AG09319 (cell line): ENCODE results near the gene SLCO1C1.

Source experiments
- DNase-seq: peaks from one replicate; pipeline ENCODE4 v3.0.0-alpha.2; 2010; ENCODE audit warnings: low read depth; ENCODE audit errors: extremely low read depth
- TF ChIP-seq, protein P1 (sequence below): IDR thresholded peaks from 2 replicates; pipeline ENCODE4 v1.5.1; 2011; ENCODE audit warnings: low read depth, mild to moderate bottlenecking, inconsistent platforms, low read length, moderate library complexity

The SLCO1C1 gene

DNA sequence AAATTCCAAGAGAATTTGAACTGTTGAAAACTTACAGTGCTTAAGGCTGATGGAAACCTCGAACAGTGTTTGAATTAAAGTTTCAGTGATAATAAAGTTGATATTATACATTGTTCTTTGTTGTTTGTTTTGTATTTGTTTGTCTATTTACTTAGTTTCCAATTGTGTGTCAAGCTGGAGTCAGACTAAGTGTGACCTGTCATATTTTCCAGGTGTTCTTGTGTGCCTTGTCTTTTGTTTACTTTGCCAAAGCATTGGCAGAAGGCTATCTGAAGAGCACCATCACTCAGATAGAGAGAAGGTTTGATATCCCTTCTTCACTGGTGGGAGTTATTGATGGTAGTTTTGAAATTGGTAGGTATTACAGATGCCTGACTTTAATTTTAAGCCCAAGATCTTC, 6.0 kb downstream of the SLCO1C1 start:
- no peak for DNase-seq
- TF ChIP-seq, protein P1, sequence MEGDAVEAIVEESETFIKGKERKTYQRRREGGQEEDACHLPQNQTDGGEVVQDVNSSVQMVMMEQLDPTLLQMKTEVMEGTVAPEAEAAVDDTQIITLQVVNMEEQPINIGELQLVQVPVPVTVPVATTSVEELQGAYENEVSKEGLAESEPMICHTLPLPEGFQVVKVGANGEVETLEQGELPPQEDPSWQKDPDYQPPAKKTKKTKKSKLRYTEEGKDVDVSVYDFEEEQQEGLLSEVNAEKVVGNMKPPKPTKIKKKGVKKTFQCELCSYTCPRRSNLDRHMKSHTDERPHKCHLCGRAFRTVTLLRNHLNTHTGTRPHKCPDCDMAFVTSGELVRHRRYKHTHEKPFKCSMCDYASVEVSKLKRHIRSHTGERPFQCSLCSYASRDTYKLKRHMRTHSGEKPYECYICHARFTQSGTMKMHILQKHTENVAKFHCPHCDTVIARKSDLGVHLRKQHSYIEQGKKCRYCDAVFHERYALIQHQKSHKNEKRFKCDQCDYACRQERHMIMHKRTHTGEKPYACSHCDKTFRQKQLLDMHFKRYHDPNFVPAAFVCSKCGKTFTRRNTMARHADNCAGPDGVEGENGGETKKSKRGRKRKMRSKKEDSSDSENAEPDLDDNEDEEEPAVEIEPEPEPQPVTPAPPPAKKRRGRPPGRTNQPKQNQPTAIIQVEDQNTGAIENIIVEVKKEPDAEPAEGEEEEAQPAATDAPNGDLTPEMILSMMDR, result no peak

DNA sequence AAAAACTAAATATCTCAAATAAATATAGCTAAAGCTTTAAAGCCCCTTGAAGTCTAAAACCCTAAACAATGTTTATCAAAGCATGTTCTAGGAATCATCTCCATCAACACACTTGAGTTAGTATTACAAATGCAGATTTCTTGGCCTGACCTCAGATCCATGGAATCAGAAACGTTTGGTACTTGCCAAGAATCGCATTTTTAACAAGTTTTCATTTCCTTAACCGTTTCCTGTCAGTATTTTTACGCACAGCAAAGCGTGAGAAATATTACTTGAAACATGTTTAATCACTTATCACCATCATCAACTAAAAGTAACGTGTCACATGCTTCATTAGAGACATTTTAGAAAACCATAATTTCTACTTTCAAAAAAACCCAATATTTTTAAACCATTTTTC, 9.7 kb downstream of the SLCO1C1 start:
- TF ChIP-seq, protein P1, result no peak
- DNase-seq, result no peak

DNA sequence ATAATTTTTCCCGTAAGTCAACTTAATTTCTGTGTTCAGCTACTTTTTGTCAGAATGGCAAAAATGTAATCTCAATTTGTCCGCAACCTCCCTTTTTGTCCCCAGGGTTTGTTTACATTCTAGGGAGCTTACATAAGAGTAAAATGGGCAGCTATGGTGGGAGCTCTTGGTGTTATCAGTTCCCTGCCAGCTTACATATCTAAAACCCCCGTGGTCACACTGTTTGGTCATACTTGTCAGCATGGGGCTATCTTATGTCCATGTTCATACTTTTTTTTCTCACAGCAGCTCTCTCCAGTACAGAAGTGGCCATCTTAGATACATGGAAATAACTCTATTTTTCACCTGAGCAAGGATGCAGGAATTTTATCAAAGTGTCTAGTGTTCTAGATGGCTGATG, 16.7 kb downstream of the SLCO1C1 start:
- TF ChIP-seq, protein P1, result no peak
- no peak for DNase-seq

DNA sequence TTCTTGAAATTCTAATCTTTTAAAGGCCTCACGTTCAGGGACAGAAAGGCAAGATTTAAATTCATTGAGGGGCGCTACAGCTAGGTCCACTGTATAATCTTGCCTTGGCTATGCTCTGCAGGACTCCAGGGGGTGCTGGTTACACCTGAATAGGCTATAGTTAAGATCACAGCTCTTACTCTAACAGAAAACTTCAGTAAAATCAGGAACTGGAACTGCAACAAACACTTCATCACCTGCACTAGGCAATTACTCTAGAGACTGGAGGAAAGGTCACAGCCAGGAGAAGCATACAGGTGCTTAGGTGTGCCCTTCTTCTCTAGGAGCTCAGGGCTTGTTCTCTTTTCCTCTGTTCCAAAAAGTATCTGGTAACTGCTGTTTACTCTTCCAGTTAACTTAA, 20.9 kb downstream of the SLCO1C1 start:
- TF ChIP-seq, protein P1, result no peak
- DNase-seq, result no peak

DNA sequence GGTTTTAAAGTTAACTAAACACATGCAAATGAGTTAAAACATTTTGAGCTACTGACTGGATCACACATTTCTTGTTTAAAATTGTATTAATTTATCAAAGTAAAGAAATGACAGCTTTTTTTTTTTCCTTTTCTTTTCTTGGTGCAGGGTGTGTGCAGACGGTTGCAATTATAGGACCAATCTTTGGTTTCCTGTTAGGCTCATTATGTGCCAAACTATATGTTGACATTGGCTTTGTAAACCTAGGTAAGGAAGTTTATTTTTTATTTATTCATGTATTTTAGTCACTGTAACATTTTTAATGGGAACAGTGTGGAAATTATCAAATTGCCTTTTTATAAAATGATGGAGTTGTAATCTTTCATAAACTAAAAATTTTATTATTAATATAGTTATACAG, 21.9 kb downstream of the SLCO1C1 start:
- TF ChIP-seq, protein P1, result no peak
- no peak for DNase-seq

DNA sequence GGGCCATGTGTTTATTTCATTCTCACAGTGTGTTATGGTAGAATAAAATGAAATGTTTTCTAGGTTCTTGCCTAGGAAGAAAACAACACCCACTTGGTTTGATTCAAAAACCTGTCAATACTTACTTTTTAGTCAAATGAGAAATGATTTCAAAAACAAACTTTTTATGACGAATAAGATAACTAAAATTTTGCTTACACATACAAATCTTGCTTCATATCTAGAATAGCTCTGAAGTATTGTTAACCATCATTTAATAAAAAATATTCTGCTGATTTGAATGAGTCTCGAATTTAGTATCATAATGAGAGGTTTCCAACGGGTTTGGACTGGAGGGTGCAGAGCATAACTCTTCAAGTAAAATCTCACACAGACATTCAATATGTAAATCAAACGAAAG, 23.2 kb downstream of the SLCO1C1 start:
- no peak for DNase-seq
- TF ChIP-seq, protein P1, result no peak

DNA sequence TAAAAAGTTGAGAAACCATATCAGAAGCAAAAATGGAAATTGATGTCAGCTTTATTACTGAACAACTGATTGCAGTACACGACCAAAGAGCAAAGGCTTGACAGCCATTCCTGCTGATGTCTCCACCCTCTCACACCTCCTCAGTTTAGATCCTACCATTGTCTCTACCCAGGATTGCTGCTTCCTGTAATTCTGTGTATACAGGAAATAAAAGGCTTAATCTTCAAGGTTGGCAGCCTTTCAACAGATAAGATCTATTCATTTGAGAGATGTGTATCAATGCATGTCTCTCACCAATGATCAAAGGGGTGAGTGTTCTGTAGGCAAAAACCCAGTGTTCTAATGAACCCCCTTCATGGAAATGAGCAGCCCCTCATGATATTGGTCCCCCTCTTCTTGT, 27.0 kb downstream of the SLCO1C1 start:
- no peak for DNase-seq
- TF ChIP-seq, protein P1, result no peak
